H1 (cell line): ENCODE measurements around the gene ANXA6. TPM values are rescaled to one million over a fixed set of nuclear protein-coding genes. Genes with fewer than 3 reads are reported as not detected.

ENCODE experiments used
- CBX8 ChIP-seq: fragments of 300-800, 300-1000 bp; sonication (generic); IDR thresholded peaks from 2 replicates; pipeline ENCODE4 v1.7.1; 2016; ENCODE audit warnings: low read depth, low read length, borderline replicate concordance
- HDAC6 ChIP-seq: IDR thresholded peaks from one replicate; pipeline ENCODE4 v1.7.1; 2012; ENCODE audit warnings: low read depth, mild to moderate bottlenecking, inconsistent platforms, low read length, moderate library complexity
- MAFK ChIP-seq: IDR thresholded peaks from 2 replicates; pipeline ENCODE4 v1.6.1; 2012; ENCODE audit warnings: low read depth, mild to moderate bottlenecking, improper control_type of control experiment, low read length
- POLR2AphosphoS5 ChIP-seq: IDR thresholded peaks from 2 replicates; pipeline ENCODE4 v1.6.1; 2011; ENCODE audit warnings: low read depth, low read length
- SIN3A ChIP-seq, 2 experiments: IDR thresholded peaks in 1 of 2; conservative IDR thresholded peaks in 1 of 2; 2 replicates each; pipeline ENCODE4 v1.6.1; 2011 to 2012; ENCODE audit warnings: low read length in 2 of 2, improper control_type of control experiment in 1 of 2, low read depth in 1 of 2, mild to moderate bottlenecking in 1 of 2
- SRF ChIP-seq: IDR thresholded peaks from 2 replicates; pipeline ENCODE4 v1.6.1; 2011; ENCODE audit warnings: mild to moderate bottlenecking, low read depth, low read length, moderate library complexity
- YY1 ChIP-seq: IDR thresholded peaks from 2 replicates; pipeline ENCODE4 v1.6.1; 2011; ENCODE audit warnings: low read depth, mild to moderate bottlenecking, low read length
- polyA plus RNA-seq, 7 experiments: library from polyadenylated mRNA; depleted of rRNA in 3 of 7; stranded (reverse) in 5 of 7; unstranded in 2 of 7; fragments of >200 nt in 5 of 7; fragments of 200-250 nt in 2 of 7; gene quantifications; 1 replicate in 5 of 7; 2 replicates in 1 of 7; 4 replicates in 1 of 7; pipeline versions ENCODE4 v1.2.1 to v1.2.3, GENCODE V29; 2011 to 2013; ENCODE audit warnings: missing spikeins in 2 of 7, mixed read lengths in 2 of 7
- total RNA-seq: library from RNA; stranded (reverse); fragmentation: NEBNext Ultra II Directional; extraction: Animal tissue kit (Norgen Biotek cat#: 25700); gene quantifications from 2 replicates; pipeline ENCODE4 v1.2.1, GENCODE V29; 2021

ANXA6 gene
- total and polyA plus RNA-seq, 2 of the 8 experiments (the other 6 are each of a cell fraction or from before 2014, with no cell fraction given), result 61.3 to 78.6 TPM

GRCh38 chr5:151101151-151101550 lies 56.4 kb downstream of the ANXA6 start (continued):
- no peak for TF ChIP-seq POLR2AphosphoS5
- TF ChIP-seq SIN3A (conservative IDR thresholded peaks at IDR 0.05 in 1 of 2, IDR thresholded peaks at IDR 0.05 in 1 of 2; ENCODE audit: low read depth in 1 of 2, low read length in 2 of 2), result no peak
- no peak for TF ChIP-seq YY1
- no peak for TF ChIP-seq SRF
- TF ChIP-seq MAFK, result no peak
- no peak for TF ChIP-seq CBX8
- no peak for TF ChIP-seq HDAC6
